HCT116 (cell line): ENCODE results near the gene OR2T29. TPM values are rescaled to one million over a fixed set of nuclear protein-coding genes. Genes with fewer than 3 reads are reported as not detected.

Source experiments
- ATAC-seq: fragments of 200-7000 bp; cut with Tn5 transposase; 2 replicates; pipeline ENCODE4 v1.9.1; 2020; ENCODE audit warnings: mild to moderate bottlenecking, moderate library complexity
- BruUV-seq: library from RNA; stranded (reverse); fragments of 400-500 nt; replicated peaks from 2 replicates; lab custom pipeline; 2021; lab: Mats Ljungman, UMichigan
- CTCF ChIA-PET: fragments of 300-600 bp; sonication (Branson Sonifier 250); formaldehyde crosslinking; loops from one replicate; lab custom pipeline; 2021; ENCODE audit warnings: antibody characterized with exemption; lab: Charles Lee
- POLR2A ChIA-PET: fragments of 300-600, 350-600 bp; sonication (Branson Sonifier 250); formaldehyde crosslinking; loops from one replicate; lab custom pipeline; 2021; ENCODE audit warnings: antibody characterized with exemption; lab: Charles Lee
- RAD21 ChIA-PET, 2 experiments: fragments of 300-600 bp; sonication (Branson Sonifier 250); formaldehyde crosslinking; loops; one replicate each; lab custom pipeline; 2023; ENCODE audit warnings: low total read pairs in 2 of 2; ENCODE audit not compliant: uncharacterized antibody in 2 of 2, unreplicated experiment in 2 of 2, low non-redundant PET in 1 of 2; lab: Charles Lee
- DNase-seq: peaks from one replicate; pipeline ENCODE4 v3.0.0-alpha.2; 2010; ENCODE audit warnings: low read depth, low spot score
- H2AFZ ChIP-seq: fragments of 200-600 bp; shearing (Covaris generic), sonication (generic); 2 replicates; pipeline ENCODE4 v1.6.1; 2017; ENCODE audit warnings: low read depth, mixed run types, mixed read lengths, antibody characterized with exemption, low read length; ENCODE audit not compliant: poor library complexity, severe bottlenecking
- H3K27ac ChIP-seq: 2 replicates; pipeline ENCODE4 v1.5.1; 2012; ENCODE audit warnings: low read depth, low read length
- H3K27me3 ChIP-seq: fragments of 200-600 bp; sonication (generic); 2 replicates; pipeline ENCODE4 v1.6.1; 2016; ENCODE audit warnings: mixed run types, low read length, mixed read lengths; ENCODE audit not compliant: insufficient read depth
- H3K36me3 ChIP-seq, 2 experiments: fragments of 200-500 bp in 1 of 2; fragments of 200-600 bp in 1 of 2; sonication (Bioruptor generic) in 1 of 2; sonication (generic) in 1 of 2; 2 replicates each; pipeline versions ENCODE4 v1.5.1 to v1.6.1; 2014 to 2016; ENCODE audit warnings: low read length in 2 of 2, inconsistent platforms in 1 of 2, mixed read lengths in 1 of 2, mixed run types in 1 of 2; ENCODE audit not compliant: insufficient read depth in 2 of 2, control insufficient read depth in 1 of 2
- H3K4me1 ChIP-seq, 2 experiments: fragments of 200-600 bp in 1 of 2; sonication (generic) in 1 of 2; 2 replicates each; pipeline versions ENCODE4 v1.5.1 to v1.6.1; 2012 to 2017; ENCODE audit warnings: low read length in 2 of 2, inconsistent platforms in 1 of 2, mild to moderate bottlenecking in 1 of 2, mixed read lengths in 1 of 2, mixed run types in 1 of 2, moderate library complexity in 1 of 2; ENCODE audit not compliant: insufficient read depth in 2 of 2, control insufficient read depth in 1 of 2
- H3K4me2 ChIP-seq: fragments of 200-600 bp; sonication (generic); 2 replicates; pipeline ENCODE4 v1.6.1; 2017; ENCODE audit warnings: mixed run types, low read length, mixed read lengths
- H3K4me3 ChIP-seq, 2 experiments: fragments of 200-600 bp in 1 of 2; sonication (generic) in 1 of 2; replicated peaks in 1 of 2; 2 replicates each; pipeline ENCODE4 v1.5.1; 2011 to 2016; ENCODE audit warnings: low read length in 2 of 2, control low read depth in 1 of 2, low read depth in 1 of 2, mild to moderate bottlenecking in 1 of 2, mixed read lengths in 1 of 2, mixed run types in 1 of 2
- H3K79me2 ChIP-seq: fragments of 200-600 bp; sonication (generic); 2 replicates; pipeline ENCODE4 v1.6.1; 2017; ENCODE audit warnings: mild to moderate bottlenecking, mixed run types, low read length, moderate library complexity, mixed read lengths; ENCODE audit not compliant: insufficient read depth
- H3K9ac ChIP-seq: fragments of 200-600 bp; sonication (generic); 2 replicates; pipeline ENCODE4 v1.6.1; 2016; ENCODE audit warnings: low read length, mixed read lengths
- H3K9me2 ChIP-seq: fragments of 200-600 bp; sonication (generic), shearing (Covaris generic); 2 replicates; pipeline ENCODE4 v1.6.1; 2017; ENCODE audit warnings: mixed run types, mild to moderate bottlenecking, moderate library complexity; ENCODE audit not compliant: insufficient read depth
- H3K9me3 ChIP-seq, 2 experiments: fragments of 200-500 bp in 1 of 2; fragments of 200-600 bp in 1 of 2; sonication (Bioruptor generic) in 1 of 2; sonication (generic) in 1 of 2; 2 replicates each; pipeline ENCODE4 v1.6.1; 2014 to 2017; ENCODE audit warnings: low read length in 2 of 2, mixed read lengths in 2 of 2, inconsistent platforms in 1 of 2, low read depth in 1 of 2, mild to moderate bottlenecking in 1 of 2, mixed run types in 1 of 2, moderate library complexity in 1 of 2; ENCODE audit not compliant: control insufficient read depth in 1 of 2, insufficient read depth in 1 of 2
- H4K20me1 ChIP-seq: fragments of 200-600 bp; sonication (generic), shearing (Covaris generic); 2 replicates; pipeline ENCODE4 v1.6.1; 2017; ENCODE audit warnings: mixed run types, mild to moderate bottlenecking, moderate library complexity; ENCODE audit not compliant: insufficient read depth
- CBX3 ChIP-seq: IDR thresholded peaks from 2 replicates; pipeline ENCODE4 v1.6.1; 2012; ENCODE audit warnings: low read depth
- CEBPB ChIP-seq: IDR thresholded peaks from 2 replicates; pipeline ENCODE4 v1.6.1; 2012; ENCODE audit warnings: low read depth
- EGR1 ChIP-seq: IDR thresholded peaks from 2 replicates; pipeline ENCODE4 v1.6.1; 2012; ENCODE audit warnings: low read depth
- ELF1 ChIP-seq: IDR thresholded peaks from 2 replicates; pipeline ENCODE4 v1.6.1; 2012; ENCODE audit warnings: low read depth, borderline replicate concordance
- EZH2 ChIP-seq: fragments of 200-600 bp; sonication (generic); IDR thresholded peaks from 2 replicates; pipeline ENCODE4 v1.6.1; 2017; ENCODE audit warnings: antibody characterized with exemption, mixed run types
- EZH2phosphoT487 ChIP-seq: fragments of 200-600 bp; IDR thresholded peaks from 2 replicates; pipeline ENCODE4 v1.6.1; 2018; ENCODE audit warnings: antibody characterized with exemption, borderline replicate concordance
- JUND ChIP-seq: IDR thresholded peaks from 2 replicates; pipeline ENCODE4 v1.6.1; 2012
- POLR2A ChIP-seq: IDR thresholded peaks from 2 replicates; pipeline ENCODE4 v1.7.0; 2011; ENCODE audit warnings: borderline replicate concordance; ENCODE audit not compliant: insufficient read depth, insufficient read length; ENCODE audit errors: extremely low read depth
- POLR2AphosphoS5 ChIP-seq: IDR thresholded peaks from 2 replicates; pipeline ENCODE4 v1.6.1; 2011; ENCODE audit warnings: mild to moderate bottlenecking, low read depth, low read length, moderate library complexity
- SIN3A ChIP-seq: IDR thresholded peaks from 2 replicates; pipeline ENCODE4 v1.6.1; 2012; ENCODE audit warnings: low read depth
- SP1 ChIP-seq: IDR thresholded peaks from 2 replicates; pipeline ENCODE4 v1.6.1; 2012; ENCODE audit warnings: low read depth
- SRF ChIP-seq: IDR thresholded peaks from 2 replicates; pipeline ENCODE4 v1.6.1; 2012; ENCODE audit warnings: low read depth
- TCF7L2 ChIP-seq: IDR thresholded peaks from 2 replicates; pipeline ENCODE4 v1.7.0; 2011; ENCODE audit warnings: borderline replicate concordance, inconsistent platforms; ENCODE audit not compliant: insufficient read depth, insufficient read length; ENCODE audit errors: extremely low read depth
- ZFX ChIP-seq: fragments of 450-650 bp; IDR thresholded peaks from 2 replicates; pipeline ENCODE4 v1.6.1; 2017
- intact Hi-C: fragments of 100-400 bp; cut with micrococcal nuclease; formaldehyde crosslinking; loops from 2 replicates; pipeline ENCODE4 v1.10.0; 2022
- total RNA-seq: library from RNA; stranded (reverse); gene quantifications from one replicate; pipeline ENCODE4 v1.2.1, GENCODE V29; 2021; ENCODE audit not compliant: unreplicated experiment
- TF ChIP-seq, protein P1 (sequence below): IDR thresholded peaks from 2 replicates; pipeline ENCODE4 v1.6.1; 2012; ENCODE audit warnings: low read depth
- TF ChIP-seq, protein P2 (sequence below): IDR thresholded peaks from 2 replicates; pipeline ENCODE4 v1.6.1; 2011; ENCODE audit warnings: mild to moderate bottlenecking, low read length, moderate library complexity; ENCODE audit not compliant: insufficient replicate concordance; ENCODE audit errors: extremely low read depth
- TF ChIP-seq, protein P3 (sequence below), 3 experiments: fragments of 200-600 bp in 1 of 3; sonication (generic) in 1 of 3; IDR thresholded peaks in 2 of 3; conservative IDR thresholded peaks in 1 of 3; 2 replicates each; pipeline ENCODE4 v1.5.1; 2012 to 2017; ENCODE audit warnings: low read depth in 2 of 3, low read length in 2 of 3, antibody characterized with exemption in 1 of 3, borderline replicate concordance in 1 of 3, control low read depth in 1 of 3, mild to moderate bottlenecking in 1 of 3, mixed read lengths in 1 of 3, mixed run types in 1 of 3, moderate library complexity in 1 of 3; ENCODE audit not compliant: insufficient read depth in 1 of 3
- TF ChIP-seq, protein P4 (sequence below): IDR thresholded peaks from 2 replicates; pipeline ENCODE4 v1.6.1; 2012
- TF ChIP-seq, protein P5 (sequence below): IDR thresholded peaks from 2 replicates; pipeline ENCODE4 v1.6.1; 2012

The OR2T29 gene
- total RNA-seq, 1 experiment from 2014 or later = not detected

DNA sequence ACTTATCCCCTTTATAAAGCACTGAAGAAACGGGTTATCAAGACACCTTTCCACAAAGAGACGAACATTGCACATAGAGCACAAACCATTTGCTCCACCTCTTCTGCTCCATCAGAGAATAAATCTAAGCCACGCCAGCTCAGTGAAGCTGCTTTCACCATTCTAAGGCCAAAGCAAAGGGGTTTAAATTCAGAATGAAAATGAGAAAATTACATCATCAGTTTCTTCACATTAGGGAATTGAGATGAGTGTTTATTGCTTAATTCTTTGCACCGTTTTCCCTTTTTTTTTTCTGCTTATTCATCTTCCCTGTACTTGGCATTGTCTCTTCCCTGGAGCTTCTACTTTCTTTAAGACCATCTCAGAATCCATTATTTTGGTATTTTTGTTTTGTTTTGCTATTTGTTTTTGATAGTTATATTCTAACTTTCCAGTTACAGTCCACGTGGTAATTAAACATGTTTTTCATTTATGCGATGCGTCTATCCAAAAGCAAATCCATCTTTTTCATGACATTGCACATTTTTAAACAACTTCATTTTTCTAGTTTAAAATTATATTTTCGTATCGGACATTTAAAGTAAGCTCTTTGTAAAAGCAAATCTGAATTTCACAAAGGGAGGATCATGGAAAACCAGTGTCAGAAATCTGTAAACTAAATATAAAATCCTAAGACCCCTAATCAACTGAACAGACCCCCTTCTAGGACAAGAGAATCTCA is 13.8 kb upstream of the OR2T29 start:
- CTCF ChIA-PET = no interaction called here

More for the DNA sequence above, 13.8 kb upstream of the OR2T29 start:
- Histone ChIP-seq H2AFZ (no peak overlapping the region), H3K36me3 (no peaks in the 10 kb centered on the region), H4K20me1 (no peaks in the 10 kb centered on the region), H3K9ac (no peak overlapping the region), H3K4me3 (no peak overlapping the region), H3K79me2 (no peaks in the 10 kb centered on the region), H3K9me2 (no peaks in the 10 kb centered on the region), H3K9me3 (no peaks in the 10 kb centered on the region), H3K4me1 (no peaks in the 10 kb centered on the region), H3K4me2 (no peak overlapping the region), H3K27ac (no peak overlapping the region), H3K27me3 (no peaks in the 10 kb centered on the region)
- POLR2A ChIA-PET = no interaction called here
- RAD21 ChIA-PET = no interaction called here
- BruUV-seq = no TSS peak
- no peak for DNase-seq
- TF ChIP-seq SP1 (no peak), EZH2phosphoT487 (no peak), SIN3A (no peak), CBX3 (no peak), EZH2 (no peak), EGR1 (no peak), CEBPB (no peak), SRF (no peak), TCF7L2 (no peak), POLR2A (no peak), JUND (no peak), POLR2AphosphoS5 (no peak), ZFX (no peak), ELF1 (no peak)
- TF ChIP-seq, protein P1, sequence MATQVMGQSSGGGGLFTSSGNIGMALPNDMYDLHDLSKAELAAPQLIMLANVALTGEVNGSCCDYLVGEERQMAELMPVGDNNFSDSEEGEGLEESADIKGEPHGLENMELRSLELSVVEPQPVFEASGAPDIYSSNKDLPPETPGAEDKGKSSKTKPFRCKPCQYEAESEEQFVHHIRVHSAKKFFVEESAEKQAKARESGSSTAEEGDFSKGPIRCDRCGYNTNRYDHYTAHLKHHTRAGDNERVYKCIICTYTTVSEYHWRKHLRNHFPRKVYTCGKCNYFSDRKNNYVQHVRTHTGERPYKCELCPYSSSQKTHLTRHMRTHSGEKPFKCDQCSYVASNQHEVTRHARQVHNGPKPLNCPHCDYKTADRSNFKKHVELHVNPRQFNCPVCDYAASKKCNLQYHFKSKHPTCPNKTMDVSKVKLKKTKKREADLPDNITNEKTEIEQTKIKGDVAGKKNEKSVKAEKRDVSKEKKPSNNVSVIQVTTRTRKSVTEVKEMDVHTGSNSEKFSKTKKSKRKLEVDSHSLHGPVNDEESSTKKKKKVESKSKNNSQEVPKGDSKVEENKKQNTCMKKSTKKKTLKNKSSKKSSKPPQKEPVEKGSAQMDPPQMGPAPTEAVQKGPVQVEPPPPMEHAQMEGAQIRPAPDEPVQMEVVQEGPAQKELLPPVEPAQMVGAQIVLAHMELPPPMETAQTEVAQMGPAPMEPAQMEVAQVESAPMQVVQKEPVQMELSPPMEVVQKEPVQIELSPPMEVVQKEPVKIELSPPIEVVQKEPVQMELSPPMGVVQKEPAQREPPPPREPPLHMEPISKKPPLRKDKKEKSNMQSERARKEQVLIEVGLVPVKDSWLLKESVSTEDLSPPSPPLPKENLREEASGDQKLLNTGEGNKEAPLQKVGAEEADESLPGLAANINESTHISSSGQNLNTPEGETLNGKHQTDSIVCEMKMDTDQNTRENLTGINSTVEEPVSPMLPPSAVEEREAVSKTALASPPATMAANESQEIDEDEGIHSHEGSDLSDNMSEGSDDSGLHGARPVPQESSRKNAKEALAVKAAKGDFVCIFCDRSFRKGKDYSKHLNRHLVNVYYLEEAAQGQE = no peak
- TF ChIP-seq, protein P2, sequence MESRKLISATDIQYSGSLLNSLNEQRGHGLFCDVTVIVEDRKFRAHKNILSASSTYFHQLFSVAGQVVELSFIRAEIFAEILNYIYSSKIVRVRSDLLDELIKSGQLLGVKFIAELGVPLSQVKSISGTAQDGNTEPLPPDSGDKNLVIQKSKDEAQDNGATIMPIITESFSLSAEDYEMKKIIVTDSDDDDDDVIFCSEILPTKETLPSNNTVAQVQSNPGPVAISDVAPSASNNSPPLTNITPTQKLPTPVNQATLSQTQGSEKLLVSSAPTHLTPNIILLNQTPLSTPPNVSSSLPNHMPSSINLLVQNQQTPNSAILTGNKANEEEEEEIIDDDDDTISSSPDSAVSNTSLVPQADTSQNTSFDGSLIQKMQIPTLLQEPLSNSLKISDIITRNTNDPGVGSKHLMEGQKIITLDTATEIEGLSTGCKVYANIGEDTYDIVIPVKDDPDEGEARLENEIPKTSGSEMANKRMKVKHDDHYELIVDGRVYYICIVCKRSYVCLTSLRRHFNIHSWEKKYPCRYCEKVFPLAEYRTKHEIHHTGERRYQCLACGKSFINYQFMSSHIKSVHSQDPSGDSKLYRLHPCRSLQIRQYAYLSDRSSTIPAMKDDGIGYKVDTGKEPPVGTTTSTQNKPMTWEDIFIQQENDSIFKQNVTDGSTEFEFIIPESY = no peak
- TF ChIP-seq, protein P3, sequence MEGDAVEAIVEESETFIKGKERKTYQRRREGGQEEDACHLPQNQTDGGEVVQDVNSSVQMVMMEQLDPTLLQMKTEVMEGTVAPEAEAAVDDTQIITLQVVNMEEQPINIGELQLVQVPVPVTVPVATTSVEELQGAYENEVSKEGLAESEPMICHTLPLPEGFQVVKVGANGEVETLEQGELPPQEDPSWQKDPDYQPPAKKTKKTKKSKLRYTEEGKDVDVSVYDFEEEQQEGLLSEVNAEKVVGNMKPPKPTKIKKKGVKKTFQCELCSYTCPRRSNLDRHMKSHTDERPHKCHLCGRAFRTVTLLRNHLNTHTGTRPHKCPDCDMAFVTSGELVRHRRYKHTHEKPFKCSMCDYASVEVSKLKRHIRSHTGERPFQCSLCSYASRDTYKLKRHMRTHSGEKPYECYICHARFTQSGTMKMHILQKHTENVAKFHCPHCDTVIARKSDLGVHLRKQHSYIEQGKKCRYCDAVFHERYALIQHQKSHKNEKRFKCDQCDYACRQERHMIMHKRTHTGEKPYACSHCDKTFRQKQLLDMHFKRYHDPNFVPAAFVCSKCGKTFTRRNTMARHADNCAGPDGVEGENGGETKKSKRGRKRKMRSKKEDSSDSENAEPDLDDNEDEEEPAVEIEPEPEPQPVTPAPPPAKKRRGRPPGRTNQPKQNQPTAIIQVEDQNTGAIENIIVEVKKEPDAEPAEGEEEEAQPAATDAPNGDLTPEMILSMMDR (IDR thresholded peaks at IDR 0.05 in 2 of 3, conservative IDR thresholded peaks at IDR 0.05 in 1 of 3; ENCODE audit: borderline replicate concordance in 1 of 3, insufficient read depth in 1 of 3, low read depth in 2 of 3, low read length in 2 of 3) = no peak
- TF ChIP-seq, protein P4, sequence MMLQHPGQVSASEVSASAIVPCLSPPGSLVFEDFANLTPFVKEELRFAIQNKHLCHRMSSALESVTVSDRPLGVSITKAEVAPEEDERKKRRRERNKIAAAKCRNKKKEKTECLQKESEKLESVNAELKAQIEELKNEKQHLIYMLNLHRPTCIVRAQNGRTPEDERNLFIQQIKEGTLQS = no peak
- TF ChIP-seq, protein P5, sequence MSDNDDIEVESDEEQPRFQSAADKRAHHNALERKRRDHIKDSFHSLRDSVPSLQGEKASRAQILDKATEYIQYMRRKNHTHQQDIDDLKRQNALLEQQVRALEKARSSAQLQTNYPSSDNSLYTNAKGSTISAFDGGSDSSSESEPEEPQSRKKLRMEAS = no peak
- intact Hi-C loops = no loop called here
- ATAC-seq = no peak
